ENCODE results near the gene MINAR2. TPM values are rescaled to one million over a fixed set of nuclear protein-coding genes. Genes with fewer than 3 reads are reported as not detected.

MINAR2 gene
- total and polyA plus RNA-seq, 9 of the 15 experiments (the other 6 are each of a cell fraction or from before 2014, with no cell fraction given): not detected

DNA sequence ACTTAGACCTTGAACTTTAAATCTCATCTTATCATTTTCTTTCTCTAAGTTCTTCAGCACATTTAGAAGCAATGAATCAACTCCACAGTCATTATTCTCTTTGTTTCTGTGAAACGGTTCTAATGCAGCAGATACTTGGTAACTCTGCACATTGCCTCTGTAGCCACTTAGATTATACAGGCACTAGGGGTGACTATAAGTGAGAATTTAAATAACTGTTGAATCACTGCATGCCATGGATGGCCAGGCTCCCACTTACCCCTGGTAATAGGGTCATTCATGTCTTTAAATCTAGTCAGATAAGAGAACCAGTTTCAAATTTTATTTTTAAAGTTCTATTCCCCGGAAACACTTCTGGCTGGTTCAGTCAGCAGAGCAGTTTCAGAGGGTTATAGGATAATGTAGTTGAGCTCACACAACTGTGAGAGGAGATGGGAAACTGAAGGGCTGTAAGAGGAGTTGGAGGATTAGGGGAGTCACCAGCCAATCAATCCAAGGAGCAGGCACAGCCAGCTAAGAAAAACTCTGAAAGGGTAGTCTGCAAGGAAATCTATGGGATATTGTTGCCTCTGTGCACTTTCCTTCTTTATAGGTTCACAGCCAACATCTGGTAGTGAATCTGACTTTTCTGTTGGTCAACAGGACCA is 4.2 kb upstream of the MINAR2 start:
- H3K9me1 ChIP-seq (ENCODE audit: control insufficient read depth, insufficient read depth, low read length): no peaks in the 10 kb centered on the region
- no peaks in the 10 kb centered on the region for H4K20me1 ChIP-seq (replicated peaks; ENCODE audit: control insufficient read depth, insufficient read depth, low read length)
- no peaks in the 10 kb centered on the region for H3K79me2 ChIP-seq (ENCODE audit: control insufficient read depth, insufficient read depth, low read length)
- TF ChIP-seq PHF20 (IDR thresholded peaks at IDR 0.05; ENCODE audit: partially characterized antibody) (no peak), LARP7 (IDR thresholded peaks at IDR 0.05) (no peak), ELF4 (CRISPR knock-in tag; IDR thresholded peaks at IDR 0.05) (no peak), RBBP5 (IDR thresholded peaks at IDR 0.05; ENCODE audit: borderline replicate concordance, insufficient read depth, low read length, poor library complexity, severe bottlenecking) (no peak), ZNF695 (CRISPR knock-in tag; IDR thresholded peaks at IDR 0.05) (no peak), SRSF9 (IDR thresholded peaks at IDR 0.05; ENCODE audit: borderline replicate concordance, low read depth, low read length) (no peak), ZNF212 (CRISPR knock-in tag; IDR thresholded peaks at IDR 0.05) (no peak), SAFB2 (IDR thresholded peaks at IDR 0.05; ENCODE audit: borderline replicate concordance, low read depth, low read length, severe bottlenecking) (no peak), DMBX1 (CRISPR knock-in tag; IDR thresholded peaks at IDR 0.05; ENCODE audit: borderline replicate concordance) (no peak), CBX1 (IDR thresholded peaks at IDR 0.05; ENCODE audit: low read depth) (no peak), ZNF507 (tag; conservative IDR thresholded peaks at IDR 0.05) (no peak), EHMT2 (IDR thresholded peaks at IDR 0.05) (no peak), RUNX1 (IDR thresholded peaks at IDR 0.05; ENCODE audit: low read depth) (no peak), KLF6 (CRISPR knock-in tag; IDR thresholded peaks at IDR 0.05; ENCODE audit: borderline replicate concordance) (no peak), ZNF263 (CRISPR knock-in tag; IDR thresholded peaks at IDR 0.05; ENCODE audit: borderline replicate concordance) (no peak)
- TF ChIP-seq, protein P1, sequence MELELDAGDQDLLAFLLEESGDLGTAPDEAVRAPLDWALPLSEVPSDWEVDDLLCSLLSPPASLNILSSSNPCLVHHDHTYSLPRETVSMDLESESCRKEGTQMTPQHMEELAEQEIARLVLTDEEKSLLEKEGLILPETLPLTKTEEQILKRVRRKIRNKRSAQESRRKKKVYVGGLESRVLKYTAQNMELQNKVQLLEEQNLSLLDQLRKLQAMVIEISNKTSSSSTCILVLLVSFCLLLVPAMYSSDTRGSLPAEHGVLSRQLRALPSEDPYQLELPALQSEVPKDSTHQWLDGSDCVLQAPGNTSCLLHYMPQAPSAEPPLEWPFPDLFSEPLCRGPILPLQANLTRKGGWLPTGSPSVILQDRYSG (tag; conservative IDR thresholded peaks at IDR 0.05; ENCODE audit: low read depth): no peak
- TF ChIP-seq, protein P2, sequence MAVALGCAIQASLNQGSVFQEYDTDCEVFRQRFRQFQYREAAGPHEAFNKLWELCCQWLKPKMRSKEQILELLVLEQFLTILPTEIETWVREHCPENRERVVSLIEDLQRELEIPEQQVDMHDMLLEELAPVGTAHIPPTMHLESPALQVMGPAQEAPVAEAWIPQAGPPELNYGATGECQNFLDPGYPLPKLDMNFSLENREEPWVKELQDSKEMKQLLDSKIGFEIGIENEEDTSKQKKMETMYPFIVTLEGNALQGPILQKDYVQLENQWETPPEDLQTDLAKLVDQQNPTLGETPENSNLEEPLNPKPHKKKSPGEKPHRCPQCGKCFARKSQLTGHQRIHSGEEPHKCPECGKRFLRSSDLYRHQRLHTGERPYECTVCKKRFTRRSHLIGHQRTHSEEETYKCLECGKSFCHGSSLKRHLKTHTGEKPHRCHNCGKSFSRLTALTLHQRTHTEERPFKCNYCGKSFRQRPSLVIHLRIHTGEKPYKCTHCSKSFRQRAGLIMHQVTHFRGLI (CRISPR knock-in tag; IDR thresholded peaks at IDR 0.05): no peak
- TF ChIP-seq, protein P3, sequence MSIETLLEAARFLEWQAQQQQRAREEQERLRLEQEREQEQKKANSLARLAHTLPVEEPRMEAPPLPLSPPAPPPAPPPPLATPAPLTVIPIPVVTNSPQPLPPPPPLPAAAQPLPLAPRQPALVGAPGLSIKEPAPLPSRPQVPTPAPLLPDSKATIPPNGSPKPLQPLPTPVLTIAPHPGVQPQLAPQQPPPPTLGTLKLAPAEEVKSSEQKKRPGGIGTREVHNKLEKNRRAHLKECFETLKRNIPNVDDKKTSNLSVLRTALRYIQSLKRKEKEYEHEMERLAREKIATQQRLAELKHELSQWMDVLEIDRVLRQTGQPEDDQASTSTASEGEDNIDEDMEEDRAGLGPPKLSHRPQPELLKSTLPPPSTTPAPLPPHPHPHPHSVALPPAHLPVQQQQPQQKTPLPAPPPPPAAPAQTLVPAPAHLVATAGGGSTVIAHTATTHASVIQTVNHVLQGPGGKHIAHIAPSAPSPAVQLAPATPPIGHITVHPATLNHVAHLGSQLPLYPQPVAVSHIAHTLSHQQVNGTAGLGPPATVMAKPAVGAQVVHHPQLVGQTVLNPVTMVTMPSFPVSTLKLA (conservative IDR thresholded peaks at IDR 0.05): no peak
- TF ChIP-seq, protein P4, sequence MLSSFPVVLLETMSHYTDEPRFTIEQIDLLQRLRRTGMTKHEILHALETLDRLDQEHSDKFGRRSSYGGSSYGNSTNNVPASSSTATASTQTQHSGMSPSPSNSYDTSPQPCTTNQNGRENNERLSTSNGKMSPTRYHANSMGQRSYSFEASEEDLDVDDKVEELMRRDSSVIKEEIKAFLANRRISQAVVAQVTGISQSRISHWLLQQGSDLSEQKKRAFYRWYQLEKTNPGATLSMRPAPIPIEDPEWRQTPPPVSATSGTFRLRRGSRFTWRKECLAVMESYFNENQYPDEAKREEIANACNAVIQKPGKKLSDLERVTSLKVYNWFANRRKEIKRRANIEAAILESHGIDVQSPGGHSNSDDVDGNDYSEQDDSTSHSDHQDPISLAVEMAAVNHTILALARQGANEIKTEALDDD (IDR thresholded peaks at IDR 0.05): no peak
- no peaks in the 10 kb centered on the region for H3K4me1 ChIP-seq (replicated peaks in 1 of 2; ENCODE audit: control insufficient read depth in 2 of 2, insufficient read depth in 2 of 2, low read length in 2 of 2)
- H3K27me3 ChIP-seq (ENCODE audit: control insufficient read depth in 2 of 2, insufficient read depth in 2 of 2, low read length in 2 of 2): no peaks in the 10 kb centered on the region
- no TSS peak for BruUV-seq (replicated peaks)
- ChIA-PET POLR2A (no interaction called here), CTCF (ENCODE audit: low intra/inter-chr PET ratio) (no interaction called here)
- ATAC-seq (no peak), DNase-seq (ENCODE audit: extremely low read depth in 1 of 4, low spot score in 3 of 4) (no peak), FAIRE-seq (no peak)
- in situ Hi-C loops (cut with MboI): no loop called here
- intact Hi-C loops (cut with micrococcal nuclease): no loop called here
- H3K9me3 ChIP-seq (replicated peaks; ENCODE audit: control insufficient read depth, insufficient read depth, low read depth, low read length): no peaks in the 10 kb centered on the region
- H3K4me3 ChIP-seq: no peak overlapping the region
- H3K4me2 ChIP-seq (ENCODE audit: insufficient read depth, low read length): no peak overlapping the region
- H3K9ac ChIP-seq (ENCODE audit: insufficient read depth in 1 of 2, low read depth in 2 of 2, low read length in 2 of 2): no peak overlapping the region
- H3K36me3 ChIP-seq (ENCODE audit: control insufficient read depth, insufficient read depth, low read length): no peaks in the 10 kb centered on the region
- 0% methylated on average over 2 of the region's 2 CpGs for WGBS (ENCODE audit: insufficient coverage, low coverage, missing lambda C conversion rate)
- H2AFZ ChIP-seq (ENCODE audit: low read depth, low read length): no peak overlapping the region
- H3K27ac ChIP-seq (ENCODE audit: extremely low read depth, low read depth, low read length): no peak overlapping the region
